ENCODE data around the gene HIRIP3. TPM values are rescaled to one million over a fixed set of nuclear protein-coding genes. Genes with fewer than 3 reads are reported as not detected.
A peak's percentile ranks its signal among the peaks of the same experiment; 100 is the strongest.

HIRIP3 gene
- total RNA-seq, 1 experiment from 2014 or later, result 18.9 TPM

DNA sequence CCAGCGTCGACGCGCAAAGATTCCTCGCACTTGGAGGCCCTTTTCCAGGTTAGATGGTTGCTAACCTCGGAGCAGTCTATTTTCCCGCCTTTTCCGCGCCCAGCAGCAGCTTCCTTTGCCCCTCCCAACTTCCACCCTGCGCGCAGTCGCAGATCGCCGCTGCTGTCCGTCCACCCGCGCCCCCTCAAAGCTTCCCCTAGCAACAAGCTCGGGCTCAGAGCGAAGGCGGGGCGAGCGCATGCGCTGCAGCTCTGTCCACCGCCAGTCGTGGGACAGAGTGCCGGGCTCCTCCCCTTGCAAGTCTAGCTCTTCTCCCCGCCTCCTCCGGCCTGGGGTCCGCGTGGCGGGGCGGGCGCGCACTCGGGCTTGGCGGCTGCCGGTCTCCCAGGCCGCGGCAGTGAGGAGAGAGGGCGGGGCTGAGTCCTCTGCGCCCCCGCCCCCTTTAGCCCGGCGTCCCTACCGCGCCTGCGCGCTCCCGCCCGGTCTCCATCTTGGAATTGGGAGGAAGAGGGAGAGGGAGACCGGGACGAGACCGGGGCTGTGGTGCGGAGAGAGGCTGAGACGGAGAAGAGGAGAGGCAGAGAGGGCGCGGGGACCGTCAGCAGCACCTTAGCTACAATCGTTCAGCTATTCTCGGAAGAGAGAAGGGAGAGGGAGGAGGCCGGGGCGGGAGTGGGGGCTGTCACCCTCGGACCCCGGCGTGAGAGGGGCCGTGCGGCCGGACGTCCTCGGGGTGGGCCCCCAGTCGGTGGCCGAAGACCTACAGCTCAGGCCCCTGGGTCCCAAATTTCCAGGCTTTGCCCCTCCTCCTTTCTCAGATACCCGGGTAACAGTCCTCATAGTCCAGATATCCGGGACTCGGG, 21.8 kb downstream of the HIRIP3 start, which contains the start of gene TAOK2 (continued):
- TF ChIP-seq USF1 (CRISPR knock-in tag; IDR thresholded peaks at IDR 0.05) (peak; percentile 32; the same call in 1 of the 2 replicates), ZNF416 (CRISPR knock-in tag; IDR thresholded peaks at IDR 0.05) (no peak), ESRRA (CRISPR knock-in tag; IDR thresholded peaks at IDR 0.05; ENCODE audit: borderline replicate concordance) (no peak), CREM (CRISPR knock-in tag; IDR thresholded peaks at IDR 0.05) (peak; percentile 77; the same call in 1 of the 2 replicates), KAT7 (CRISPR knock-in tag; IDR thresholded peaks at IDR 0.05; ENCODE audit: borderline replicate concordance) (no peak), CDX4 (CRISPR knock-in tag; IDR thresholded peaks at IDR 0.05; ENCODE audit: borderline replicate concordance) (no peak), ZNF512 (CRISPR knock-in tag; IDR thresholded peaks at IDR 0.05; ENCODE audit: borderline replicate concordance) (no peak), ZNF671 (CRISPR knock-in tag; IDR thresholded peaks at IDR 0.05) (no peak), CREB1 (CRISPR knock-in tag; IDR thresholded peaks at IDR 0.05) (peak; percentile 88; the same call in 1 of the 2 replicates), RORB (CRISPR knock-in tag; IDR thresholded peaks at IDR 0.05) (no peak), ZMAT4 (CRISPR knock-in tag; IDR thresholded peaks at IDR 0.05) (0 out of 2 replicates have a peak, but pooled peaks have one; percentile 57), NR2C2 (CRISPR knock-in tag; IDR thresholded peaks at IDR 0.05) (0 out of 2 replicates have a peak, but pooled peaks have one; percentile 34), NFYB (CRISPR knock-in tag; conservative IDR thresholded peaks at IDR 0.05; ENCODE audit: low read depth) (0 out of 2 replicates have a peak, but pooled peaks have one; percentile 4), OVOL2 (CRISPR knock-in tag; IDR thresholded peaks at IDR 0.05; ENCODE audit: borderline replicate concordance) (no peak), ZNF121 (CRISPR knock-in tag; IDR thresholded peaks at IDR 0.05) (no peak), ERG (CRISPR knock-in tag; IDR thresholded peaks at IDR 0.05) (no peak)
- TF ChIP-seq, protein P1, sequence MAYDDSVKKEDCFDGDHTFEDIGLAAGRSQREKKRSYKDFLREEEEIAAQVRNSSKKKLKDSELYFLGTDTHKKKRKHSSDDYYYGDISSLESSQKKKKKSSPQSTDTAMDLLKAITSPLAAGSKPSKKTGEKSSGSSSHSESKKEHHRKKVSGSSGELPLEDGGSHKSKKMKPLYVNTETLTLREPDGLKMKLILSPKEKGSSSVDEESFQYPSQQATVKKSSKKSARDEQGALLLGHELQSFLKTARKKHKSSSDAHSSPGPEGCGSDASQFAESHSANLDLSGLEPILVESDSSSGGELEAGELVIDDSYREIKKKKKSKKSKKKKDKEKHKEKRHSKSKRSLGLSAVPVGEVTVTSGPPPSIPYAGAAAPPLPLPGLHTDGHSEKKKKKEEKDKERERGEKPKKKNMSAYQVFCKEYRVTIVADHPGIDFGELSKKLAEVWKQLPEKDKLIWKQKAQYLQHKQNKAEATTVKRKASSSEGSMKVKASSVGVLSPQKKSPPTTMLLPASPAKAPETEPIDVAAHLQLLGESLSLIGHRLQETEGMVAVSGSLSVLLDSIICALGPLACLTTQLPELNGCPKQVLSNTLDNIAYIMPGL (CRISPR knock-in tag; IDR thresholded peaks at IDR 0.05), result peak; percentile 72; the same call in 1 of the 2 replicates
- TF ChIP-seq, protein P2, sequence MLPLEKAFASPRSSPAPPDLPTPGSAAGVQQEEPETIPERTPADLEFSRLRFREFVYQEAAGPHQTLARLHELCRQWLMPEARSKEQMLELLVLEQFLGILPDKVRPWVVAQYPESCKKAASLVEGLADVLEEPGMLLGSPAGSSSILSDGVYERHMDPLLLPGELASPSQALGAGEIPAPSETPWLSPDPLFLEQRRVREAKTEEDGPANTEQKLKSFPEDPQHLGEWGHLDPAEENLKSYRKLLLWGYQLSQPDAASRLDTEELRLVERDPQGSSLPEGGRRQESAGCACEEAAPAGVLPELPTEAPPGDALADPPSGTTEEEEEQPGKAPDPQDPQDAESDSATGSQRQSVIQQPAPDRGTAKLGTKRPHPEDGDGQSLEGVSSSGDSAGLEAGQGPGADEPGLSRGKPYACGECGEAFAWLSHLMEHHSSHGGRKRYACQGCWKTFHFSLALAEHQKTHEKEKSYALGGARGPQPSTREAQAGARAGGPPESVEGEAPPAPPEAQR (CRISPR knock-in tag; IDR thresholded peaks at IDR 0.05), result no peak
- TF ChIP-seq, protein P3, sequence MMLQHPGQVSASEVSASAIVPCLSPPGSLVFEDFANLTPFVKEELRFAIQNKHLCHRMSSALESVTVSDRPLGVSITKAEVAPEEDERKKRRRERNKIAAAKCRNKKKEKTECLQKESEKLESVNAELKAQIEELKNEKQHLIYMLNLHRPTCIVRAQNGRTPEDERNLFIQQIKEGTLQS (CRISPR knock-in tag; conservative IDR thresholded peaks at IDR 0.05), result no peak
- TF ChIP-seq, protein P4, sequence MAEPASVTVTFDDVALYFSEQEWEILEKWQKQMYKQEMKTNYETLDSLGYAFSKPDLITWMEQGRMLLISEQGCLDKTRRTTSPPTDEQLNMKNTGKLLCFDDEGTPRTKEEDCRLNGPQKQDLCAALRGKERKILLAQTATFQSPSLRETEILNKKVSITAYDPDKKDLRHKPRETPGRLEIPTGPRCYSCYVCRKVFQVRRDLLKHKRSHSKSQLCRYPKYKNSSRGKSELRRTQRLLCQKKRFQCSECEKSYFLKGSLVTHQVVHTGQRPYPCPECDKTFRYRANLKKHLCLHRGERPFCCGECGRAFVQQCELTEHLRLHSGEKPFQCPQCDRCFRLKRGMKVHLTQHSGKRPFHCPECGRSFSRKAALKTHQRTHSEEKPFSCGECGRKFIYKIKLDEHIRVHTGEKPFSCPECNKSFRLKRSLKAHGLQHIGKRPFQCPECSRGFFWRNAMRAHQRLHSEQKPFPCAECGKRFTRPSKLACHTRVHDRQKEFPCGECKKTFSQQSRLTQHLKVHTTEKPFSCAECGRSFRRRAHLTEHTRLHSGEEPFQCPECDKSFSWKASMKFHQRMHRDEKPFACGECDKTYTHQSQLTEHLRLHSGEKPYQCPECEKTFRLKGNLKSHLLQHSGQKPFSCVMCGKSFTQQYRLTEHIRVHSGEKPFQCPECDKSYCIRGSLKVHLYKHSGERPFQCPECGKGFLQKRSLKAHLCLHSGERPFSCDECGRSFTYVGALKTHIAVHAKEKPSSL (CRISPR knock-in tag; conservative IDR thresholded peaks at IDR 0.05), result no peak
- TF ChIP-seq, protein P5, sequence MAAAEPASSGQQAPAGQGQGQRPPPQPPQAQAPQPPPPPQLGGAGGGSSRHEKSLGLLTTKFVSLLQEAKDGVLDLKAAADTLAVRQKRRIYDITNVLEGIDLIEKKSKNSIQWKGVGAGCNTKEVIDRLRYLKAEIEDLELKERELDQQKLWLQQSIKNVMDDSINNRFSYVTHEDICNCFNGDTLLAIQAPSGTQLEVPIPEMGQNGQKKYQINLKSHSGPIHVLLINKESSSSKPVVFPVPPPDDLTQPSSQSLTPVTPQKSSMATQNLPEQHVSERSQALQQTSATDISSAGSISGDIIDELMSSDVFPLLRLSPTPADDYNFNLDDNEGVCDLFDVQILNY (CRISPR knock-in tag; IDR thresholded peaks at IDR 0.05), result peak; percentile 91
- TF ChIP-seq, protein P6, sequence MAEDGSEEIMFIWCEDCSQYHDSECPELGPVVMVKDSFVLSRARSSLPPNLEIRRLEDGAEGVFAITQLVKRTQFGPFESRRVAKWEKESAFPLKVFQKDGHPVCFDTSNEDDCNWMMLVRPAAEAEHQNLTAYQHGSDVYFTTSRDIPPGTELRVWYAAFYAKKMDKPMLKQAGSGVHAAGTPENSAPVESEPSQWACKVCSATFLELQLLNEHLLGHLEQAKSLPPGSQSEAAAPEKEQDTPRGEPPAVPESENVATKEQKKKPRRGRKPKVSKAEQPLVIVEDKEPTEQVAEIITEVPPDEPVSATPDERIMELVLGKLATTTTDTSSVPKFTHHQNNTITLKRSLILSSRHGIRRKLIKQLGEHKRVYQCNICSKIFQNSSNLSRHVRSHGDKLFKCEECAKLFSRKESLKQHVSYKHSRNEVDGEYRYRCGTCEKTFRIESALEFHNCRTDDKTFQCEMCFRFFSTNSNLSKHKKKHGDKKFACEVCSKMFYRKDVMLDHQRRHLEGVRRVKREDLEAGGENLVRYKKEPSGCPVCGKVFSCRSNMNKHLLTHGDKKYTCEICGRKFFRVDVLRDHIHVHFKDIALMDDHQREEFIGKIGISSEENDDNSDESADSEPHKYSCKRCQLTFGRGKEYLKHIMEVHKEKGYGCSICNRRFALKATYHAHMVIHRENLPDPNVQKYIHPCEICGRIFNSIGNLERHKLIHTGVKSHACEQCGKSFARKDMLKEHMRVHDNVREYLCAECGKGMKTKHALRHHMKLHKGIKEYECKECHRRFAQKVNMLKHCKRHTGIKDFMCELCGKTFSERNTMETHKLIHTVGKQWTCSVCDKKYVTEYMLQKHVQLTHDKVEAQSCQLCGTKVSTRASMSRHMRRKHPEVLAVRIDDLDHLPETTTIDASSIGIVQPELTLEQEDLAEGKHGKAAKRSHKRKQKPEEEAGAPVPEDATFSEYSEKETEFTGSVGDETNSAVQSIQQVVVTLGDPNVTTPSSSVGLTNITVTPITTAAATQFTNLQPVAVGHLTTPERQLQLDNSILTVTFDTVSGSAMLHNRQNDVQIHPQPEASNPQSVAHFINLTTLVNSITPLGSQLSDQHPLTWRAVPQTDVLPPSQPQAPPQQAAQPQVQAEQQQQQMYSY (CRISPR knock-in tag; IDR thresholded peaks at IDR 0.05), result no peak

Data from WTC11 (cell line).